Thoracic aorta (tissue), 2 donors: ENCODE results near the gene APELA. TPM values are rescaled to one million over a fixed set of nuclear protein-coding genes. Genes with fewer than 3 reads are reported as not detected.

Source experiments
- ATAC-seq: fragments of 150-250 bp; one replicate; pipeline ENCODE4 v1.8.0; 2017; ENCODE audit warnings: low read depth; ENCODE audit not compliant: insufficient number of reproducible peaks, low FRiP score
- DNase-seq: peaks from one replicate; pipeline ENCODE4 v3.0.0-alpha.2; 2020; ENCODE audit warnings: low spot score
- H3K27ac ChIP-seq, 2 donors: fragments of 200-600 bp; sonication (generic); 1 replicate in 1 of 2; 2 replicates in 1 of 2; pipeline ENCODE4 v1.5.1; 2016; ENCODE audit warnings: mild to moderate bottlenecking in 2 of 2, moderate library complexity in 2 of 2
- H3K27me3 ChIP-seq: fragments of 200-600 bp; sonication (generic); replicated peaks from 2 replicates; pipeline ENCODE4 v1.6.0; 2016; ENCODE audit warnings: mild to moderate bottlenecking; ENCODE audit not compliant: insufficient read depth
- H3K36me3 ChIP-seq: fragments of 200-600 bp; sonication (generic); one replicate; pipeline ENCODE4 v1.5.1; 2016
- H3K4me1 ChIP-seq, 2 donors: fragments of 200-600 bp; sonication (generic); 1 replicate in 1 of 2; 2 replicates in 1 of 2; pipeline versions ENCODE4 v1.5.1 to v1.6.0; 2016; ENCODE audit warnings: low read depth in 2 of 2, mild to moderate bottlenecking in 1 of 2; ENCODE audit not compliant: control insufficient read depth in 1 of 2
- H3K4me3 ChIP-seq: fragments of 200-600 bp; sonication (generic); 2 replicates; pipeline ENCODE4 v1.5.1; 2016; ENCODE audit warnings: mild to moderate bottlenecking
- H3K9me3 ChIP-seq: fragments of 200-600 bp; sonication (generic); 2 replicates; pipeline ENCODE4 v1.5.1; 2016
- CTCF ChIP-seq: fragments of 200-600 bp; sonication (generic); IDR thresholded peaks from one replicate; pipeline ENCODE4 v1.5.1; 2019; ENCODE audit warnings: antibody characterized with exemption
- total RNA-seq, 2 donors: library from RNA; depleted of rRNA; stranded (reverse); fragments of >200 nt; gene quantifications; one replicate each; pipeline versions ENCODE4 v1.1.0 to v1.2.3, GENCODE V29; 2016

APELA gene
- not detected for total RNA-seq

GRCh38 chr4:164876700-164877324 is at the start of gene APELA:
TSS of gene APELA (plus strand) at chr4:164877178. CDS start at chr4:164877332, 154 bp downstream.
- Histone ChIP-seq H3K4me1 (no peaks in the 10 kb centered on the region), H3K36me3 (no peaks in the 10 kb centered on the region), H3K4me3 (no peak within 1 kb of the TSS), H3K9me3 (no peaks in the 10 kb centered on the region), H3K27ac (no peak within 1 kb of the TSS), H3K27me3 (no peaks in the 10 kb centered on the region)
- no peak for TF ChIP-seq CTCF
- DNase-seq (no peak), ATAC-seq (no peak)

GRCh38 chr4:164828955-164829354 is 48.0 kb upstream of the APELA start:
- ATAC-seq (no peak), DNase-seq (no peak)
- no peak overlapping the region for H3K4me3 ChIP-seq
- H3K9me3 ChIP-seq = no peaks in the 10 kb centered on the region
- TF ChIP-seq CTCF = no peak
- H3K36me3 ChIP-seq = no peaks in the 10 kb centered on the region
- H3K27ac ChIP-seq = no peak overlapping the region
- no peaks in the 10 kb centered on the region for H3K27me3 ChIP-seq
- H3K4me1 ChIP-seq = no peaks in the 10 kb centered on the region

GRCh38 chr4:164846566-164846965 is 30.4 kb upstream of the APELA start:
- TF ChIP-seq CTCF = no peak
- Histone ChIP-seq H3K27me3 (no peaks in the 10 kb centered on the region), H3K9me3 (no peaks in the 10 kb centered on the region), H3K4me3 (no peak overlapping the region), H3K36me3 (no peaks in the 10 kb centered on the region), H3K4me1 (no peaks in the 10 kb centered on the region), H3K27ac (no peak overlapping the region)
- no peak for DNase-seq
- ATAC-seq = no peak

- Histone ChIP-seq H3K27me3 (no peaks in the 10 kb centered on the region), H3K27ac (no peak overlapping the region), H3K4me3 (no peak overlapping the region), H3K9me3 (no peaks in the 10 kb centered on the region), H3K4me1 (no peaks in the 10 kb centered on the region), H3K36me3 (no peaks in the 10 kb centered on the region)
- ATAC-seq = no peak
- no peak for DNase-seq
- no peak for TF ChIP-seq CTCF
These were observed 30.0 kb upstream of the APELA start for GRCh38 chr4:164847016-164847415.

GRCh38 chr4:164847967-164848649 is 28.9 kb upstream of the APELA start:
- Histone ChIP-seq H3K4me1 (no peaks in the 10 kb centered on the region), H3K27me3 (no peaks in the 10 kb centered on the region), H3K27ac (no peak overlapping the region), H3K9me3 (no peaks in the 10 kb centered on the region), H3K36me3 (no peaks in the 10 kb centered on the region), H3K4me3 (no peak overlapping the region)
- DNase-seq = no peak
- TF ChIP-seq CTCF = no peak
- no peak for ATAC-seq
